WERI-Rb-1 (cell line): Measurements from ENCODE around the gene CCDC8.
A peak's percentile ranks its signal among the peaks of the same experiment; 100 is the strongest.

ENCODE experiments used
- DNase-seq: peaks from one replicate; pipeline ENCODE4 v3.0.0-alpha.2; 2020
- H3K27ac ChIP-seq: fragments of 250-450 bp; sonication (Bioruptor Pico); 2 replicates; pipeline ENCODE4 v1.5.1; 2020; ENCODE audit warnings: mild to moderate bottlenecking, moderate library complexity
- H3K27me3 ChIP-seq: fragments of 250-450 bp; sonication (Bioruptor Pico); 2 replicates; pipeline ENCODE4 v1.5.1; 2021; ENCODE audit warnings: mild to moderate bottlenecking, low read depth, moderate library complexity; ENCODE audit not compliant: insufficient read depth, severe bottlenecking
- H3K36me3 ChIP-seq: fragments of 250-450 bp; sonication (Bioruptor Pico); 2 replicates; pipeline ENCODE4 v1.5.1; 2020; ENCODE audit warnings: mild to moderate bottlenecking, moderate library complexity
- H3K4me3 ChIP-seq: 2 replicates; pipeline ENCODE4 v1.5.1; 2011; ENCODE audit warnings: low read depth, mild to moderate bottlenecking, control low read depth, low read length
- H3K9me3 ChIP-seq: fragments of 250-450 bp; sonication (Bioruptor Pico); 2 replicates; pipeline ENCODE4 v1.5.1; 2021; ENCODE audit warnings: mild to moderate bottlenecking, moderate library complexity; ENCODE audit not compliant: severe bottlenecking
- TF ChIP-seq, protein P1 (sequence below): IDR thresholded peaks from 2 replicates; pipeline ENCODE4 v1.5.1; 2011; ENCODE audit warnings: low read depth, mild to moderate bottlenecking, control low read depth, inconsistent platforms, low read length

Gene CCDC8

GRCh38 chr19:46374536-46375475 is 38.6 kb downstream of the CCDC8 start:
- Histone ChIP-seq H3K36me3 (peaks cover 71% of the 10 kb centered on the region), H3K9me3 (no peaks in the 10 kb centered on the region), H3K27me3 (no peaks in the 10 kb centered on the region), H3K4me3 (no peak overlapping the region), H3K27ac (no peak overlapping the region)
- TF ChIP-seq, protein P1, sequence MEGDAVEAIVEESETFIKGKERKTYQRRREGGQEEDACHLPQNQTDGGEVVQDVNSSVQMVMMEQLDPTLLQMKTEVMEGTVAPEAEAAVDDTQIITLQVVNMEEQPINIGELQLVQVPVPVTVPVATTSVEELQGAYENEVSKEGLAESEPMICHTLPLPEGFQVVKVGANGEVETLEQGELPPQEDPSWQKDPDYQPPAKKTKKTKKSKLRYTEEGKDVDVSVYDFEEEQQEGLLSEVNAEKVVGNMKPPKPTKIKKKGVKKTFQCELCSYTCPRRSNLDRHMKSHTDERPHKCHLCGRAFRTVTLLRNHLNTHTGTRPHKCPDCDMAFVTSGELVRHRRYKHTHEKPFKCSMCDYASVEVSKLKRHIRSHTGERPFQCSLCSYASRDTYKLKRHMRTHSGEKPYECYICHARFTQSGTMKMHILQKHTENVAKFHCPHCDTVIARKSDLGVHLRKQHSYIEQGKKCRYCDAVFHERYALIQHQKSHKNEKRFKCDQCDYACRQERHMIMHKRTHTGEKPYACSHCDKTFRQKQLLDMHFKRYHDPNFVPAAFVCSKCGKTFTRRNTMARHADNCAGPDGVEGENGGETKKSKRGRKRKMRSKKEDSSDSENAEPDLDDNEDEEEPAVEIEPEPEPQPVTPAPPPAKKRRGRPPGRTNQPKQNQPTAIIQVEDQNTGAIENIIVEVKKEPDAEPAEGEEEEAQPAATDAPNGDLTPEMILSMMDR, result no peak
- no peak for DNase-seq

DNA sequence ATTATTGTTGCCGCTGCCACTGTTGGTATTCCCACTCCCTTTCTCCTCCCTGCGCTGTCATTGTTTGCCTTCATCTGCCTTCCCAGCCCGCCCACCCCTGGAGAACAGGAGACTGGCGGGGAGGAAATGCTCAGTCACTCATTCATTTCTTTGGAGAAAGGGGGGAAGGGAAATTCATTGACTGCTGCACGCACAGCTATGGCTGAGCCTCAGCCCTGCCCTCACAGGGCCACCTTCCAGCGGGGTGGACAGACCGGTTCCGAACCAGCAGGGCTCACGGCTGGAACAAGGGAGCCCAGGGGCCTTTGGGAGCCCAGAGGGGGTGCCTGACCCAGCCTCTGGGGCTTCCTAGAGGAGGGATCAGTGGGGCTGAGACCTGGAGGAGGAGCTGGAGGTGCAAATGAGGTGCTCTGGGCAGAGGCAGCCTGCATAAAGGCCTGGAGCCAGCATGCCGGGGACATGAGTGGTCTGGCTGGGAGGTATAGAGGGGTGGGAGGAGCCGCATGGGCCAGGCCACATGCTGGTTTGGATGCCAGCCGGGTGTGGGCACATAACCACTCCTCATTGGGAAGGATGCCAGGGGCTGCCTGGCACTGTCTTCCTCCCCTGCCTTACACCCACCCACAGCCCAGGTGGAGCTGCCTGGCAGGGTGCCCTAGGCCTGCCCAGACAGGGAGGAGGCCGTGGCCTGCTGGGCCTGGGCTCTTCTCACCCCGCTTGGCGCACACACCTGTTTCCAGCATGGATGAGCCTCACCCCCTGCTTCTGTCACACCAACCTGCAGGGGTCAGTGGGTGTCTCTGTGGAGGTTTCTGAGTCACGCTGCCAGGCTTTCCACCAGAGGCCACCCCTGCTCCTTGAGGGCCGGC is 39.6 kb downstream of the CCDC8 start:
- TF ChIP-seq, protein P1, result no peak
- Histone ChIP-seq H3K27ac (no peak overlapping the region), H3K9me3 (no peaks in the 10 kb centered on the region), H3K4me3 (no peak overlapping the region), H3K36me3 (peaks cover 68% of the 10 kb centered on the region), H3K27me3 (no peaks in the 10 kb centered on the region)
- DNase-seq, result no peak

DNA sequence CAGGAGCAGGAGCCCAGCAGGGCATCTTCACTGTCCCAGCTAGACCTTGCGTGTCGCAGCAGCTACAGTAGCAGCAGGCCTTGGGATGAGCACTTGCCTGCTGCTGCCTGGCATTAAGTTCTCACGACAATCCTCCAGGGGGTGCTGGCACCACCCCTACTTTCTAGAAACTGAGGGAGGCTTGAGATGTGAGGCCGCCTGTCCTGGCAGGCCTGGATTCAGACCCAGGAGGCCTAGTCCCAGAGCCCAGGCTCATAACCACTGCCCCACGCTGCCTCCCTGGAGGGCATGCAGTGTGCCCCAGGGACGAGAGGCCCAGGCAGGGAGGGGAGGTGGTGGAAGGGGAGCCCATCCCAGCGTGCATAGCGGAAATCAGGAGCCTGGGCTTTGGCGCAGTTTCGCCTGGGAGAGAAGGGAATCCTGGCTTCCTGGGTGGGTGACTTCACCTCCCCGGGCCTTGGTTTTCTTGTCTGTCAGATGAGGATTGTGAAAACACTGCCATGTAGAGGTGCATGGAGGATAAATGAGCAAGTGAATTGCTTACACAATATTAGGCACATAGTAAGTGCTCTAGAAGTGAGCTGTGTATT is 40.4 kb downstream of the CCDC8 start:
- Histone ChIP-seq H3K27ac (no peak overlapping the region), H3K27me3 (no peaks in the 10 kb centered on the region), H3K9me3 (no peaks in the 10 kb centered on the region), H3K4me3 (no peak overlapping the region), H3K36me3 (peaks cover 69% of the 10 kb centered on the region)
- TF ChIP-seq, protein P1, result peak; percentile 42
- peak; percentile 33 for DNase-seq

DNA sequence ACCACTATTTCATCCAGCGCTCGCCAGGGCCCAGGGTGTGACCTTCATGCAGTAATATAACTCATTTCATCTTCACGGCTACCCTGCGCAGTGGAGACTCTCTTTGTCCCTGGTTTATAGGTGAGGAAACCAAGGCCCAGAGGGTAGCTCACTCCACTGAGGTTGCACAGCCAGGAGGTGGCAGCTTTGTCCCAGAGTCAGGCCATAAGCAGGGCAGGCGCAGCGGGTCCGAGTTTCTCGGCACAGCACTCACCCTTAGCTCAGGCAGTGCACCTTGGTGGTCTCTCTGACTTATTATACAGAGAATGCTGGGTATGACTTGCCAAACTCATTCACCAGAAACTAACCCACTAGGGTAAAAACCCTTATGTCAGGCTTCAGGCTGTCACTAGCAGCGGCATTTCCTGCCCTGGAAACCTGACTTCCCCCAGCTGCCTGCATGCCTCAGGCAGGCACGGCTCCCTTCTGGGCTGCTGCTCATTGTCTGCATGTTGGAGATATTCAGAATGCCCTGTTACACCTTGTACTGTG is 41.9 kb downstream of the CCDC8 start:
- H3K4me3 ChIP-seq, result no peak overlapping the region
- no peak for DNase-seq
- H3K36me3 ChIP-seq, result peaks cover 55% of the 10 kb centered on the region
- H3K27ac ChIP-seq, result no peak overlapping the region; the same call in 1 of the 2 replicates
- H3K9me3 ChIP-seq, result no peaks in the 10 kb centered on the region
- TF ChIP-seq, protein P1, result peak; percentile 17; the same call in 1 of the 2 replicates
- no peaks in the 10 kb centered on the region for H3K27me3 ChIP-seq

DNA sequence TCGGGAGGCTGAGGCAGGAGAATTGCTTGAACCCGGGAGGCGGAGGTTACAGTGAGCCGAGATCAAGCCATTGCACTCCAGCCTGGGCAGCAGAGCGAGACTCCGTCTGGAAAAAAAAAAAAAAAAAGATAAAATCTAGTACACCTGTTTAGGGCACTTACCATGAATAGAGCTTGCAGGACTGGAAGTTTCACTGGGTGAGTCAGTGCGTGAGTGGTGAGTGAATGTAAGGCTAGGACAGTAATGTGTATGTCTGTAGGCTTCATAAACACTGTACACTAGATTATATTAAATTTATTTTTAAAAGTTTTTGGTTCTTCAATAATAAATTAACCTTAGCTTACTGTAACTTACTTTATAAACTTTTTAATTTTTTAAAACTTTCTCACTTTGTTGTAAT is 43.5 kb downstream of the CCDC8 start:
- Histone ChIP-seq H3K4me3 (no peak overlapping the region), H3K27ac (no peak overlapping the region), H3K9me3 (no peaks in the 10 kb centered on the region), H3K36me3 (peaks cover 57% of the 10 kb centered on the region), H3K27me3 (no peaks in the 10 kb centered on the region)
- TF ChIP-seq, protein P1, result no peak
- no peak for DNase-seq
